ENCODE measurements around the gene CPS1.

DNA sequence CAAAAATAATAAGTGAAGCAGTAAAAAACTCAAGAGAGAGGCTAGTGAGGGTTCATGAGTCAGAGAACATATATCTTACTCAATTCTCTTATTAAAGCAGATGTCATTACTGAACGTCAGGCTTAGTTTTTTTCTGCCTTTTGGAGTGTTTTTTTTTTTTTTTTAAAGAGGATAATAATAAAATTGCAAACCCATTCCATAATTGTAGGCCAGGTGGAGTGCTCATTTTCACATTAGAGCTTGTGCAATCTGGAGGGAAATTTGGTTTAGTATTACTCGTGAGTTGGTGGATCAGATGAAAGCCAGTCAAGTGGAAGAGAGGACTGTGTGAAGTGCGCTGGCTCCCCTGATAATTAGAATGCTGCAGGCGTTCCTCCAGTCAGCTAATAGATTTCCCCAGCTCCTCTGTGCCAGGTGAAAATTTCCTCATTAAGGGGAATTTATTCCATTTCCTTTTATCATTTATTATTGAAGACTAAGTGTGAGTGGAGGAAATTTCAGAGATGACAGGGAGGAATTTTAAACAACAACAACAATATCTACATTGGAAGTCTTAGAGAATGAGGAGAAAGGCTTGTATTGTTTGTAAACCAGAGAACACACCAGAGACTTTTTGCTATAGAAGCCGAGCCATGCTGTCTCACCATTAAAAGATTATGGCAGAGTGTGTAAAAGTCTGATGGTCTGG, 74.6 kb downstream of the CPS1 start:
- TF ChIP-seq, protein P1, sequence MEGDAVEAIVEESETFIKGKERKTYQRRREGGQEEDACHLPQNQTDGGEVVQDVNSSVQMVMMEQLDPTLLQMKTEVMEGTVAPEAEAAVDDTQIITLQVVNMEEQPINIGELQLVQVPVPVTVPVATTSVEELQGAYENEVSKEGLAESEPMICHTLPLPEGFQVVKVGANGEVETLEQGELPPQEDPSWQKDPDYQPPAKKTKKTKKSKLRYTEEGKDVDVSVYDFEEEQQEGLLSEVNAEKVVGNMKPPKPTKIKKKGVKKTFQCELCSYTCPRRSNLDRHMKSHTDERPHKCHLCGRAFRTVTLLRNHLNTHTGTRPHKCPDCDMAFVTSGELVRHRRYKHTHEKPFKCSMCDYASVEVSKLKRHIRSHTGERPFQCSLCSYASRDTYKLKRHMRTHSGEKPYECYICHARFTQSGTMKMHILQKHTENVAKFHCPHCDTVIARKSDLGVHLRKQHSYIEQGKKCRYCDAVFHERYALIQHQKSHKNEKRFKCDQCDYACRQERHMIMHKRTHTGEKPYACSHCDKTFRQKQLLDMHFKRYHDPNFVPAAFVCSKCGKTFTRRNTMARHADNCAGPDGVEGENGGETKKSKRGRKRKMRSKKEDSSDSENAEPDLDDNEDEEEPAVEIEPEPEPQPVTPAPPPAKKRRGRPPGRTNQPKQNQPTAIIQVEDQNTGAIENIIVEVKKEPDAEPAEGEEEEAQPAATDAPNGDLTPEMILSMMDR (IDR thresholded peaks at IDR 0.05), result no peak
- TF ChIP-seq POLR2A (IDR thresholded peaks at IDR 0.05), result no peak
